Globus pallidus (tissue), 1 donor: ENCODE measurements around the gene CCDC18.
"Not testable (repeated sequence)": the region's sequence is repeated elsewhere in the genome, so short reads cannot be mapped to it uniquely, and the experiment has no call there.

Source experiments
- DNase-seq: peaks from one replicate; pipeline ENCODE4 v3.0.0-alpha.2; 2015; ENCODE audit warnings: low spot score

The CCDC18 gene, protein sequence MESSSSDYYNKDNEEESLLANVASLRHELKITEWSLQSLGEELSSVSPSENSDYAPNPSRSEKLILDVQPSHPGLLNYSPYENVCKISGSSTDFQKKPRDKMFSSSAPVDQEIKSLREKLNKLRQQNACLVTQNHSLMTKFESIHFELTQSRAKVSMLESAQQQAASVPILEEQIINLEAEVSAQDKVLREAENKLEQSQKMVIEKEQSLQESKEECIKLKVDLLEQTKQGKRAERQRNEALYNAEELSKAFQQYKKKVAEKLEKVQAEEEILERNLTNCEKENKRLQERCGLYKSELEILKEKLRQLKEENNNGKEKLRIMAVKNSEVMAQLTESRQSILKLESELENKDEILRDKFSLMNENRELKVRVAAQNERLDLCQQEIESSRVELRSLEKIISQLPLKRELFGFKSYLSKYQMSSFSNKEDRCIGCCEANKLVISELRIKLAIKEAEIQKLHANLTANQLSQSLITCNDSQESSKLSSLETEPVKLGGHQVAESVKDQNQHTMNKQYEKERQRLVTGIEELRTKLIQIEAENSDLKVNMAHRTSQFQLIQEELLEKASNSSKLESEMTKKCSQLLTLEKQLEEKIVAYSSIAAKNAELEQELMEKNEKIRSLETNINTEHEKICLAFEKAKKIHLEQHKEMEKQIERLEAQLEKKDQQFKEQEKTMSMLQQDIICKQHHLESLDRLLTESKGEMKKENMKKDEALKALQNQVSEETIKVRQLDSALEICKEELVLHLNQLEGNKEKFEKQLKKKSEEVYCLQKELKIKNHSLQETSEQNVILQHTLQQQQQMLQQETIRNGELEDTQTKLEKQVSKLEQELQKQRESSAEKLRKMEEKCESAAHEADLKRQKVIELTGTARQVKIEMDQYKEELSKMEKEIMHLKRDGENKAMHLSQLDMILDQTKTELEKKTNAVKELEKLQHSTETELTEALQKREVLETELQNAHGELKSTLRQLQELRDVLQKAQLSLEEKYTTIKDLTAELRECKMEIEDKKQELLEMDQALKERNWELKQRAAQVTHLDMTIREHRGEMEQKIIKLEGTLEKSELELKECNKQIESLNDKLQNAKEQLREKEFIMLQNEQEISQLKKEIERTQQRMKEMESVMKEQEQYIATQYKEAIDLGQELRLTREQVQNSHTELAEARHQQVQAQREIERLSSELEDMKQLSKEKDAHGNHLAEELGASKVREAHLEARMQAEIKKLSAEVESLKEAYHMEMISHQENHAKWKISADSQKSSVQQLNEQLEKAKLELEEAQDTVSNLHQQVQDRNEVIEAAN (N-terminal part only)

GRCh38 chr1:93180723-93181613 is at the start of gene CCDC18:
CCDC18 (plus strand) TSS chr1:93180724; CDS start chr1:93183362, 2,638 bp downstream.
- no peak for DNase-seq

DNA sequence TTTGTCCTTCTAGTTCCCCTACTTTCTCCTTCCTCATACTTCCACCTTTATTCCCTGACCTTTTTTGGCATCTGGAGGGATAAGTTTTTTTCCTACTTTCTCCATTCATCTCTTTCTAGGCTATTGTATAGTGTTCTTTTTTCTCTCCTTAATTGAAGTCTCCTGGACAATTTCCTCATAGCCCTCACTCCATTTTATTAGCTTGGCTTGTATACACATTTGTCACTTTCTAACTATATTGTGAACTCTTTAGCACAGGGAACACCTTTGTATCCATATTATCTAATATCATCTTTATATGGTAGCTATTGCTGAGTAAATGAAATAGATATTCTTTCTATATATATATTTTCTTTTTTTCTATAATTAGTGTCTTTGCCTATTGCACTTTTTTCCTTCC is 47.9 kb upstream of the CCDC18 start:
- DNase-seq = no peak

- DNase-seq = no peak
Measured at GRCh38 chr1:93136445-93136844, 44.1 kb upstream of the CCDC18 start.

DNA sequence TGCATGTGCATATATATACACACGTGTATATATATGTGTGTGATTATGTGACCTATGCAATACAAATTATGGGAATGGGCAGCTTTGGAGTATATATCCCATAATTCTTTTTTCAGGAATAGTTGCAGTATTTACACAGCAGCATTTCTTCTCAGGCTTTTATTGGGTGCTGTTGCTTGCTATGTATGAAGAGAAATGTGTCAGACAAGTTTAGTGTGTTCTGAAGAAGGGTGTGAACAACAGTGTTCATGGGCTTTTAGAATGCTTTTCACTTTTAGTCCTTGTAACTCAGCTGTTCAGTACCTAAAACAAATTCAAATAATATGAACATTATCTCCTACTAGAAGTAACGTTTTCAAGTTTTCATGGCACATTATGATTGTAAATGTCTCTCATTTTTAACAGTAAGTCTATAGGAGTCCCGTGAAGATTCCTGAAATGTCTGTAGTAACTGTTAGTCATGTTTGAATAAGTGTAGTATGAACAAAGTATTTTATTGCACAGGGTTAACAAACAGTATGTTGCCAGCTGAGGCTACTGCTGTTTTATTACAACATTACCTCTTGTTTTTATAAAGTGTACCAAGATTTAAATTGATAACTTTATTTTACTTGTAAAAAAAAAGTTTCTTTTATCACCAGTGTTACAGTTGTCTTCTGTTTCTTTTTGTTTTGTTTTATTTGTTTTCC is 42.8 kb upstream of the CCDC18 start:
- DNase-seq = no peak

- no peak for DNase-seq
Measured at GRCh38 chr1:93140106-93140505, 40.4 kb upstream of the CCDC18 start.

- no peak for DNase-seq
Measured at GRCh38 chr1:93142161-93142560, 38.4 kb upstream of the CCDC18 start.

DNA sequence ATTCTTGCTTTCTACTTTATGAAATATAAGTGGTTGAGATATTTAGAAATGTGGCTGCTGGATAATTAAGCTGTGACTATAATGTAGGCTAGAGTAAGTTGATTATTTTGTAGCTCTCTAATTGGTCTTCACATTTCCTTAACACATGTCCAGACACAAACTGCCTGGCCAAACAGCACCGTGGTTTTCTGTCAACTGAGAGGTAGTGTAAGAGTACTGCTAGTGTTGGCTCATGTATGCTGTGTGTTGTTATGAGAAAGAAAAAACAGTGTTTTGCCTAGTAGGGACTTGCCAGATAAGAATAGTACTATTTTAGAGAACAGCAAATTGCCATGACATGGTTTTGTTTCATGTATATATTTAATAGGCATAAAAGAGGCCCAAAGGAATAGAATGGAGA is 37.4 kb upstream of the CCDC18 start:
- no peak for DNase-seq

DNA sequence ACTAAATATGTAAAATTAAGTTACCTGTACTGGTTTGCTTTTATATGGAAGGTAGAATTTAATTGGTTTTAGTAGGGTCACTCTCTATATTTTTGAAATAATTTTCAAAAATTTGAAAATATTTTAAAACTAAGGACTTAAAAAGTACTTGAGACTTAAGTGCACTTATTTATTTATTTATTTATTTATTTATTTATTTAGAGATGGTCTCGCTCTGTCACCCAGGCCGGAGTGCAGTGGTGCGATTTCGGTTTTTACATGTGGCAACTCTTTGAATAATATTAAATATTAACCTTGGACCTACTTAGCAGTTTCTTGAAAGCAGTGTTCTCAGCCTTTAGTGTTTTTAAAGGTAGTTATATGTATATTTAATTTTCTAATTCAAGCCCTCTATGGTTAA is 36.8 kb upstream of the CCDC18 start:
- DNase-seq = no peak

- DNase-seq = no peak
Measured at GRCh38 chr1:93148001-93148400, 32.5 kb upstream of the CCDC18 start.

- DNase-seq = no peak
Measured at GRCh38 chr1:93150729-93151128, 29.8 kb upstream of the CCDC18 start.

- no peak for DNase-seq
Measured at GRCh38 chr1:93151474-93151873, 29.1 kb upstream of the CCDC18 start.

- no peak for DNase-seq
Measured at GRCh38 chr1:93152835-93153234, 27.7 kb upstream of the CCDC18 start.

- no peak for DNase-seq
Measured at GRCh38 chr1:93154898-93155297, 25.6 kb upstream of the CCDC18 start.

GRCh38 chr1:93155335-93155734 is 25.2 kb upstream of the CCDC18 start:
- DNase-seq = no peak

DNA sequence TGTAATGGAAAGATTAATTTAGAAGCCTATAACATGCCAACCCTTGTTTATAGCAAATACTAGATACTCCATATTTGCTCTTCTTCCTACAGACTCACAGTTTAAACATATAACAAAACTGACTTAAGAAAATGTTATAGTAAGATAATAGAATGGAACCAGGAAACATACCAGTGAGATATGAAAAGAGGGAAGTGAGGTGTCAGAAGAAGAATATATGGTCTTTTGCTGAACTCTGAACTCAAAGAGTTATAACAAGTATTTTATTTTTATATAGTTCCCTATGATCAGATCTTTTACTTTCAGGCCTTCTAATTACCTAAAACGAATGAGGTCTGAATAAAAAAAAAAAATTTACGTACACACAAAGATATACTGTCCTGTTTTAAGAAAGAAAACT is 21.2 kb upstream of the CCDC18 start:
- no peak for DNase-seq

GRCh38 chr1:93163314-93163713 is 17.2 kb upstream of the CCDC18 start:
- not testable (repeated sequence) for DNase-seq

GRCh38 chr1:93164816-93165215 is 15.7 kb upstream of the CCDC18 start:
- DNase-seq = no peak

- DNase-seq = not testable (repeated sequence)
Measured at GRCh38 chr1:93165895-93166294, 14.6 kb upstream of the CCDC18 start.

DNA sequence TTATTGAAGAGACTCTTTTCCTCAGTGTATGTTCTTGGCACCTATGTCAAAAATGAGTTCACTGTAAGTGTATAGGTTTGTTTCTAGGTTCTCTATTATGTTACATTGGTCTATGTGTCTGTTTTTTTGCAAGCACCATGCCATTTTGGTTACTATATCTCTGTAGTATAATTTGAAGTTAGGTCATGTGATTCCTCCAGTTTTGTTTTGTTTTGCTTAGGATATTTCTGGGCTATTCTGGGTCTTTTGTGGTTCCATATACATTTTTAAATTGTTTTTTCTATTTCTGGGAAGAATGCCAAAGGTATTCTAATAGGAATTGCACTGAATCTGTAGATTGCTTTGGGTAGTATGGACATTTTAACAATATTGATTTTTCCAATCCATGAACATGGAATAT is 13.5 kb upstream of the CCDC18 start:
- no peak for DNase-seq

DNA sequence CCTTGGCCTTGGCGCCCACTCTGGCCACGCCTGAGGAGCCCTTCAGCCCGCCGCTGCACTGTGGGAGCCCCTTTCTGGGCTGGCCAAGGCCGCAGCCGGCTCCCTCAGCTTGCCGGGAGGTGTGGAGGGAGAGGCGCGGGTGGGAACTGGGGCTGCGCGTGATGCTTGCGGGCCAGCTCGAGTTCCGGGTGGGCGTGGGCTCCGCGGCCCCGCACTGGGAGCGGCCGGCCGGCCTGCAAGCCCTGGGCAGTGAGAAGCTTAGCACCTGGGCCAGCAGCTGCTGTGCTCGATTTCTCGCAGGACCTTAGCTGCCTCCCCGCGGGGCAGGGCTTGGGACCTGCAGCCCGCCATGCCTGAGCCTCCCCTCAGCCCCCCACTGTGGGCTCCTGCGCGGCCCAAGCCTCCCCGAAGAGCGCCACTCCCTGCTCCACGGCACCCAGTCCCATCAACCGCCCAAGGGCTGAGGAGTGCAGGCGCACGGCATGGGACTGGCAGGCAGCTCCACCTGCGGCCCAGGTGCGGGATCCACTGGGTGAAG is 10.3 kb upstream of the CCDC18 start:
- not testable (repeated sequence) for DNase-seq
